HepG2 (cell line): ENCODE results near the gene SPRED2. TPM values are rescaled to one million over a fixed set of nuclear protein-coding genes. Genes with fewer than 3 reads are reported as not detected.
A peak's percentile ranks its signal among the peaks of the same experiment; 100 is the strongest.

ENCODE experiments used
- MED13 ChIP-seq: sonication (generic); formaldehyde crosslinking; IDR thresholded peaks from 2 replicates; pipeline ENCODE4 v1.5.0; 2020; ENCODE audit warnings: missing genetic modification reagents
- NPAS2 ChIP-seq: sonication (generic); formaldehyde crosslinking; IDR thresholded peaks from 2 replicates; pipeline ENCODE4 v1.8.0; 2022; ENCODE audit warnings: mild to moderate bottlenecking, missing genetic modification reagents, borderline replicate concordance
- PHF21A ChIP-seq: sonication (generic); formaldehyde crosslinking; IDR thresholded peaks from 2 replicates; pipeline ENCODE4 v1.5.0; 2020; ENCODE audit warnings: mild to moderate bottlenecking, missing genetic modification reagents
- RCOR2 ChIP-seq: IDR thresholded peaks from 2 replicates; pipeline ENCODE4 v1.6.1; 2016; ENCODE audit warnings: missing biosample characterization, missing genetic modification reagents
- REST ChIP-seq, 2 experiments: IDR thresholded peaks; 2 replicates each; pipeline ENCODE4 v1.6.1; 2011 to 2012; ENCODE audit warnings: low read length in 2 of 2, borderline replicate concordance in 1 of 2, low read depth in 1 of 2, mild to moderate bottlenecking in 1 of 2, moderate library complexity in 1 of 2
- REXO4 ChIP-seq: sonication (generic); formaldehyde crosslinking; IDR thresholded peaks from 2 replicates; pipeline ENCODE4 v1.8.0; 2022; ENCODE audit warnings: missing genetic modification reagents, mild to moderate bottlenecking, borderline replicate concordance
- SOX6 ChIP-seq, 2 experiments: fragments of 450-650 bp in 1 of 2; sonication (generic) in 1 of 2; formaldehyde crosslinking in 1 of 2; IDR thresholded peaks; 2 replicates each; pipeline versions ENCODE4 v1.4.0 to v1.6.1; 2017 to 2020; ENCODE audit warnings: antibody characterized with exemption in 1 of 2, mild to moderate bottlenecking in 1 of 2, missing genetic modification reagents in 1 of 2
- SPEN ChIP-seq: sonication (generic); formaldehyde crosslinking; IDR thresholded peaks from 2 replicates; pipeline ENCODE4 v1.5.1; 2020; ENCODE audit warnings: low read depth, mild to moderate bottlenecking, missing genetic modification reagents
- SSRP1 ChIP-seq: IDR thresholded peaks from 2 replicates; pipeline ENCODE4 v1.6.1; 2016; ENCODE audit warnings: control low read depth
- SYNCRIP ChIP-seq: fragments of 200-400 bp; formaldehyde crosslinking; IDR thresholded peaks from 2 replicates; pipeline ENCODE4 v1.6.1; 2018; ENCODE audit warnings: mild to moderate bottlenecking, low read depth, low read length; ENCODE audit not compliant: insufficient read depth
- THYN1 ChIP-seq: sonication (generic); formaldehyde crosslinking; IDR thresholded peaks from 2 replicates; pipeline ENCODE4 v1.8.1; 2023; ENCODE audit warnings: low read depth, mild to moderate bottlenecking, moderate library complexity, missing genetic modification reagents, borderline replicate concordance
- TRAFD1 ChIP-seq: sonication (generic); formaldehyde crosslinking; IDR thresholded peaks from 2 replicates; pipeline ENCODE4 v1.5.1; 2020; ENCODE audit warnings: missing genetic modification reagents, mild to moderate bottlenecking, borderline replicate concordance
- ZGPAT ChIP-seq: IDR thresholded peaks from 2 replicates; pipeline ENCODE4 v1.6.1; 2016; ENCODE audit warnings: mild to moderate bottlenecking
- ZKSCAN1 ChIP-seq: fragments of 150-350 bp; IDR thresholded peaks from 2 replicates; pipeline ENCODE4 v1.6.1; 2014; ENCODE audit warnings: low read length
- ZMYM2 ChIP-seq: sonication (generic); formaldehyde crosslinking; IDR thresholded peaks from 2 replicates; pipeline ENCODE4 v1.8.0; 2022; ENCODE audit warnings: mild to moderate bottlenecking, missing genetic modification reagents
- polyA plus RNA-seq, 8 experiments: library from polyadenylated mRNA; depleted of rRNA in 3 of 8; stranded (reverse) in 7 of 8; unstranded in 1 of 8; fragments of >200 nt; fragmentation: Illumina TruSeq in 4 of 8; extraction: Trizol in 4 of 8; gene quantifications; 2 replicates each; pipeline versions ENCODE4 v1.2.1 to v1.2.3, GENCODE V29; 2011 to 2016; ENCODE audit warnings: low read depth in 4 of 8, missing spikeins in 1 of 8, mixed read lengths in 1 of 8; ENCODE audit not compliant: insufficient read depth in 1 of 8
- total RNA-seq, 5 experiments: library from RNA; depleted of rRNA; stranded (reverse); fragments of >200 nt; fragmentation: Illumina TruSeq; extraction: Trizol; gene quantifications; 2 replicates each; pipeline ENCODE4 v1.2.3, GENCODE V29; 2016; ENCODE audit warnings: low read depth in 1 of 5
- TF ChIP-seq, protein P1 (sequence below): sonication (generic); formaldehyde crosslinking; IDR thresholded peaks from 2 replicates; pipeline ENCODE4 v1.5.1; 2020; ENCODE audit warnings: mild to moderate bottlenecking, missing genetic modification reagents, borderline replicate concordance

Gene SPRED2
- total and polyA plus RNA-seq, 2 of the 13 experiments (the other 11 are each of a cell fraction or from before 2014, with no cell fraction given): 13.0 to 37.0 TPM

DNA sequence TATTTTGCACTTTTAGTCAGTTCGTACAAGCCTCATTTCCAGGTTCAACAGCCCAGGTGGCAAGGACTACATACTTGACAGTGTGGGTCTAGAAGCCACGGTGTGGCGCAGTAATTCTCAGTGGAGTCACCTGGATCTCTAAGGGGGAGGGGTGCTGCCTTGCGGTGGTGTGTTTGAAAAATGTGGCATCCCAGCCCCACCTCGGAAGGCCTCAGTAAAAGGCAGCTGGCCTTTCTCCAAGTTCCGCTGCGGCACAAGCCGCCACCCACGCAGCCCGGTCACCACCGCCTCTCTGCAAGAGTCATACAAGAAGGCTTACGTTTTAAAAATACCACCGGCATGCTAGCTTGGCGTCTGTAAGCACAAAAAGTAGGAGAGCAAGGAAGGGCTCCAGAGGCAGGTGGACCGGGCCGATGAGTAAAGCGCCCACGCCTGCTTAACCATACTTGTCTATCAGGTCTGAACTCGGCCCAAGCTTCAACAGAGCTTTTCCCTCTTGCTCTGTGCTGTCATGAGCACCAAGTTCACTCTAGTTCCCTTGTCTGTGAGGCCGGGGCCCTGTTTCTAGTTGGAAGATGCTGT lies 49.5 kb downstream of the SPRED2 start (continued):
- TF ChIP-seq SSRP1: peak; percentile 90
- no peak for TF ChIP-seq REXO4 (CRISPR knock-in tag)
- TF ChIP-seq ZKSCAN1: no peak
- TF ChIP-seq SPEN (CRISPR knock-in tag): no peak
- TF ChIP-seq THYN1: no peak
- peak; percentile 82 for TF ChIP-seq PHF21A
- TF ChIP-seq ZGPAT (CRISPR knock-in tag): peak; percentile 74
- TF ChIP-seq TRAFD1 (CRISPR knock-in tag): no peak
- no peak for TF ChIP-seq NPAS2 (CRISPR knock-in tag)
- TF ChIP-seq MED13 (CRISPR knock-in tag): no peak
- TF ChIP-seq ZMYM2 (CRISPR knock-in tag): no peak; the same call in 1 of the 2 replicates
- 0 out of 4 replicates have a peak, but pooled peaks of 1 of the 2 experiments have one; percentile 18 for TF ChIP-seq REST (IDR thresholded peaks at IDR 0.05; ENCODE audit: borderline replicate concordance in 1 of 2, low read depth in 1 of 2, low read length in 2 of 2)
- TF ChIP-seq, protein P1, sequence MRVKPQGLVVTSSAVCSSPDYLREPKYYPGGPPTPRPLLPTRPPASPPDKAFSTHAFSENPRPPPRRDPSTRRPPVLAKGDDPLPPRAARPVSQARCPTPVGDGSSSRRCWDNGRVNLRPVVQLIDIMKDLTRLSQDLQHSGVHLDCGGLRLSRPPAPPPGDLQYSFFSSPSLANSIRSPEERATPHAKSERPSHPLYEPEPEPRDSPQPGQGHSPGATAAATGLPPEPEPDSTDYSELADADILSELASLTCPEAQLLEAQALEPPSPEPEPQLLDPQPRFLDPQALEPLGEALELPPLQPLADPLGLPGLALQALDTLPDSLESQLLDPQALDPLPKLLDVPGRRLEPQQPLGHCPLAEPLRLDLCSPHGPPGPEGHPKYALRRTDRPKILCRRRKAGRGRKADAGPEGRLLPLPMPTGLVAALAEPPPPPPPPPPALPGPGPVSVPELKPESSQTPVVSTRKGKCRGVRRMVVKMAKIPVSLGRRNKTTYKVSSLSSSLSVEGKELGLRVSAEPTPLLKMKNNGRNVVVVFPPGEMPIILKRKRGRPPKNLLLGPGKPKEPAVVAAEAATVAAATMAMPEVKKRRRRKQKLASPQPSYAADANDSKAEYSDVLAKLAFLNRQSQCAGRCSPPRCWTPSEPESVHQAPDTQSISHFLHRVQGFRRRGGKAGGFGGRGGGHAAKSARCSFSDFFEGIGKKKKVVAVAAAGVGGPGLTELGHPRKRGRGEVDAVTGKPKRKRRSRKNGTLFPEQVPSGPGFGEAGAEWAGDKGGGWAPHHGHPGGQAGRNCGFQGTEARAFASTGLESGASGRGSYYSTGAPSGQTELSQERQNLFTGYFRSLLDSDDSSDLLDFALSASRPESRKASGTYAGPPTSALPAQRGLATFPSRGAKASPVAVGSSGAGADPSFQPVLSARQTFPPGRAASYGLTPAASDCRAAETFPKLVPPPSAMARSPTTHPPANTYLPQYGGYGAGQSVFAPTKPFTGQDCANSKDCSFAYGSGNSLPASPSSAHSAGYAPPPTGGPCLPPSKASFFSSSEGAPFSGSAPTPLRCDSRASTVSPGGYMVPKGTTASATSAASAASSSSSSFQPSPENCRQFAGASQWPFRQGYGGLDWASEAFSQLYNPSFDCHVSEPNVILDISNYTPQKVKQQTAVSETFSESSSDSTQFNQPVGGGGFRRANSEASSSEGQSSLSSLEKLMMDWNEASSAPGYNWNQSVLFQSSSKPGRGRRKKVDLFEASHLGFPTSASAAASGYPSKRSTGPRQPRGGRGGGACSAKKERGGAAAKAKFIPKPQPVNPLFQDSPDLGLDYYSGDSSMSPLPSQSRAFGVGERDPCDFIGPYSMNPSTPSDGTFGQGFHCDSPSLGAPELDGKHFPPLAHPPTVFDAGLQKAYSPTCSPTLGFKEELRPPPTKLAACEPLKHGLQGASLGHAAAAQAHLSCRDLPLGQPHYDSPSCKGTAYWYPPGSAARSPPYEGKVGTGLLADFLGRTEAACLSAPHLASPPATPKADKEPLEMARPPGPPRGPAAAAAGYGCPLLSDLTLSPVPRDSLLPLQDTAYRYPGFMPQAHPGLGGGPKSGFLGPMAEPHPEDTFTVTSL (CRISPR knock-in tag): no peak; the same call in 1 of the 2 replicates
- TF ChIP-seq RCOR2: peak; percentile 48; the same call in 1 of the 2 replicates
- TF ChIP-seq SYNCRIP: no peak
- no peak for TF ChIP-seq SOX6 (IDR thresholded peaks at IDR 0.05)
- TF ChIP-seq SOX6 (CRISPR knock-in tag; IDR thresholded peaks at IDR 0.05): peak; percentile 57
